ENCODE data around the gene CATSPERE. TPM values are rescaled to one million over a fixed set of nuclear protein-coding genes. Genes with fewer than 3 reads are reported as not detected.

CATSPERE gene
- total and polyA plus RNA-seq, 12 donors, result 0.18 to 2.6 (median 1.2) TPM

DNA sequence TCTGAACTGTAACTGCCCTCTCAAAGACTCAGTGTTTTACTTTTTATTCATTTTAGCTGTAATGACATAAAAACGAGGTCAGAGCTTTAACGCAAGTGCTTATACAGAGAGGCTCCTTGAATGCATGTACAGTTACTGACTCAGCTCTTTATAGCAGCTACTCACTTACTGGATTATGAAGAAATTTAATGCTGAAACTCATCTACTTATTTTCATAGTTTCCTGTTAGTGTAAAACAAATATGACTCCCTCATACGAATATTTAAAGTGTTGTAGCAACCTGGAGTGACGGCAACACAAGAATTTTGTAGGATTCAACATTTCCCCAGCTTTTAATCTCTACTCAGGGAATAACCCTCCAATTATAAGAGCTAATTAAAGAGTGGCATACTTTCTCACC is 42.0 kb upstream of the CATSPERE start:
- TF ChIP-seq, protein P1, sequence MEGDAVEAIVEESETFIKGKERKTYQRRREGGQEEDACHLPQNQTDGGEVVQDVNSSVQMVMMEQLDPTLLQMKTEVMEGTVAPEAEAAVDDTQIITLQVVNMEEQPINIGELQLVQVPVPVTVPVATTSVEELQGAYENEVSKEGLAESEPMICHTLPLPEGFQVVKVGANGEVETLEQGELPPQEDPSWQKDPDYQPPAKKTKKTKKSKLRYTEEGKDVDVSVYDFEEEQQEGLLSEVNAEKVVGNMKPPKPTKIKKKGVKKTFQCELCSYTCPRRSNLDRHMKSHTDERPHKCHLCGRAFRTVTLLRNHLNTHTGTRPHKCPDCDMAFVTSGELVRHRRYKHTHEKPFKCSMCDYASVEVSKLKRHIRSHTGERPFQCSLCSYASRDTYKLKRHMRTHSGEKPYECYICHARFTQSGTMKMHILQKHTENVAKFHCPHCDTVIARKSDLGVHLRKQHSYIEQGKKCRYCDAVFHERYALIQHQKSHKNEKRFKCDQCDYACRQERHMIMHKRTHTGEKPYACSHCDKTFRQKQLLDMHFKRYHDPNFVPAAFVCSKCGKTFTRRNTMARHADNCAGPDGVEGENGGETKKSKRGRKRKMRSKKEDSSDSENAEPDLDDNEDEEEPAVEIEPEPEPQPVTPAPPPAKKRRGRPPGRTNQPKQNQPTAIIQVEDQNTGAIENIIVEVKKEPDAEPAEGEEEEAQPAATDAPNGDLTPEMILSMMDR (IDR thresholded peaks at IDR 0.05), result no peak
- TF ChIP-seq POLR2A (IDR thresholded peaks at IDR 0.05), result no peak
- Histone ChIP-seq H3K4me3 (no peak overlapping the region), H3K4me1 (replicated peaks in 1 of 2) (no peaks in the 10 kb centered on the region), H3K27ac (no peak overlapping the region), H3K27me3 (no peaks in the 10 kb centered on the region), H3K36me3 (replicated peaks in 1 of 2) (peaks cover 0 to 59% of the 10 kb centered on the region in 2 donors), H3K9me3 (replicated peaks in 1 of 3) (no peaks in the 10 kb centered on the region)
- 90 to 95% (median 93%) methylated on average over 4 of the region's 4 CpGs for WGBS, 4 donors
- intact Hi-C loops (cut with DNase I), result no loop called here
- no peak for DNase-seq

DNA sequence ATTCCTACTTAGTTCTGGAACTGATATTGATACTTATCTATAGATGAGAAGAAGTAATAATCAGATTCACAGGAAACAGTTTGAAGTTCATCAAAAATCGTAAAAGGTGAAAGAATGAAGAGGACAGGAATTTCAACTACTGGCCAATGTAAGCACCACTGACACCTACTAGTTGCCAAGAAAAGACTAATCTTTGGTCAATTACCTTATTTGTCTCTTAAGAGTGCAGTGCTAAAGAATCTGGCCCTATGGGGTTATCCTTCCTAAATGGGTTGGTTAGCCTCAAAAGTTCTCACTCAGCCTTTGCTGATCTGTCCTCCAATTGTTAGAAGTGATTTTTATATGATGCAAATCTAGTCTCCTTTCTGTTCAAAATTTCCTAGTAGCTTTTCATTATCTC is 38.9 kb upstream of the CATSPERE start:
- 83 to 93% (median 87%) methylated on average over 1 of the region's 1 CpG for WGBS, 4 donors
- DNase-seq, result no peak
- H3K27ac ChIP-seq, result no peak overlapping the region
- peaks cover 0 to 38% of the 10 kb centered on the region in 2 donors for H3K36me3 ChIP-seq (replicated peaks in 1 of 2)
- H3K4me3 ChIP-seq, result no peak overlapping the region
- TF ChIP-seq, protein P1 (IDR thresholded peaks at IDR 0.05), result no peak
- TF ChIP-seq POLR2A (IDR thresholded peaks at IDR 0.05), result no peak
- H3K4me1 ChIP-seq (replicated peaks in 1 of 2), result no peaks in the 10 kb centered on the region
- H3K9me3 ChIP-seq (replicated peaks in 1 of 3), result no peaks in the 10 kb centered on the region
- H3K27me3 ChIP-seq, result no peaks in the 10 kb centered on the region
- intact Hi-C loops (cut with DNase I), result no loop called here

DNA sequence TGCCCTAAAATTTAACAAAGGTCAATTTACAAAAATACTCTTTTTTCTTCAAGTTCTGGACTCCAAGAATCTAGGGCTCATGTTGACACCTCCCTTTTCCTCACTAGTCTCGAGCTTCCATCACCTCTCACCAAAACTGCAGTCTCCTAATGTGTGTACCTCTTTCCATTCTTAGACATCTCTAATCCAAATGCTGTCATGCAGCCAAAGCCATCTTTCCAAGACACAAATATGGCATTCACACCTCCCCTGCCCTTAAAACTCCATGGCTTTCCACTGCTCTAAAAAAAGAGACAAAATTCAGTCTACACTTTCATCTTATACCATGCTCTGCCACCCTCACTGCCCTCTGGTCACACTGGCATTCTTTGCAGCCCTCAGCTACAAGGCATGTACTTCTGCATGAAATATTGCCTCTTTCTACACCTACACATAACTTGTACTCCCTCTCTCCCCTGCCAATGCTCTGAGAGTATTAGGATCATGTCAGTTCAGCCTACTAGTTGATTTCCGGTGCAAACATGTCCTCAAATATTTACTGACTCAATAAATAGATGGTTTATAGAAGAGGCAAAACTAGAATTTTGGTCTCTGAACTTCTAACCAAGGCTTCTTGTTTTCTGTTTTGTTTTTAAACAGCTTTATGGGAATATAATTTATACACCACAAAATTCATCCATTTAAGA is 36.3 kb upstream of the CATSPERE start:
- no peak overlapping the region for H3K4me3 ChIP-seq
- no peak overlapping the region for H3K27ac ChIP-seq
- H3K36me3 ChIP-seq (replicated peaks in 1 of 2), result peaks cover 0 to 15% of the 10 kb centered on the region in 2 donors
- intact Hi-C loops (cut with DNase I), result no loop called here
- H3K4me1 ChIP-seq (replicated peaks in 1 of 2), result no peaks in the 10 kb centered on the region
- DNase-seq, result no peak
- 94 to 99% (median 97%) methylated on average over 2 of the region's 2 CpGs for WGBS, 4 donors
- no peaks in the 10 kb centered on the region for H3K27me3 ChIP-seq
- H3K9me3 ChIP-seq (replicated peaks in 1 of 3), result no peaks in the 10 kb centered on the region
- TF ChIP-seq, protein P1 (IDR thresholded peaks at IDR 0.05), result no peak
- no peak for TF ChIP-seq POLR2A (IDR thresholded peaks at IDR 0.05)

DNA sequence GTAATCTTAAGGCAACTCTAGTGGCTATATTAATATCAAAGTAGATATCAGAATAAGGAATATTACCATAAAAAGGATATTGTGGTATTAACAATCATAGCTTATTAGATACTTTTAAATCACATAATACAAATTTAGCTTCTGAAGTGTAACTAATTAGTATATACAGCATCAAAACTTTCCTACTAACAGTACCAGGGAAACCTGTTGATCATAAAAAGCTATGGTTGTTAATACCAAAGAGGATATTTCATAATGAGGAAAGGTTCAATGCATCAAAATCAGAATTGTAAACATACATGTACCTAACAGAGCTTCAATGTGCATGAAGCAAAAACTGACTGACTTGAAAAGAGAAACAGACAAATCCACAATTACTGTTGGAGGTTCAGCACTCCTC is 33.4 kb upstream of the CATSPERE start:
- Histone ChIP-seq H3K4me1 (replicated peaks in 1 of 2) (no peaks in the 10 kb centered on the region), H3K27ac (no peak overlapping the region), H3K9me3 (replicated peaks in 1 of 3) (no peaks in the 10 kb centered on the region), H3K27me3 (no peaks in the 10 kb centered on the region), H3K4me3 (no peak overlapping the region), H3K36me3 (replicated peaks in 1 of 2) (peaks cover 0 to 12% of the 10 kb centered on the region in 2 donors)
- intact Hi-C loops (cut with DNase I), result no loop called here
- TF ChIP-seq POLR2A (IDR thresholded peaks at IDR 0.05), result no peak
- TF ChIP-seq, protein P1 (IDR thresholded peaks at IDR 0.05), result no peak
- DNase-seq, result no peak

Data from adrenal gland (tissue), 12 donors.